NCI-H2107 (cell line): ENCODE measurements around the gene ART1.
"Not testable (repeated sequence)": the region's sequence is repeated elsewhere in the genome, so short reads cannot be mapped to it uniquely, and the experiment has no call there.

ENCODE experiments used
- DNase-seq: peaks from one replicate; lab custom pipeline; 2025; lab: John Stamatoyannopoulos, UW

Gene ART1

DNA sequence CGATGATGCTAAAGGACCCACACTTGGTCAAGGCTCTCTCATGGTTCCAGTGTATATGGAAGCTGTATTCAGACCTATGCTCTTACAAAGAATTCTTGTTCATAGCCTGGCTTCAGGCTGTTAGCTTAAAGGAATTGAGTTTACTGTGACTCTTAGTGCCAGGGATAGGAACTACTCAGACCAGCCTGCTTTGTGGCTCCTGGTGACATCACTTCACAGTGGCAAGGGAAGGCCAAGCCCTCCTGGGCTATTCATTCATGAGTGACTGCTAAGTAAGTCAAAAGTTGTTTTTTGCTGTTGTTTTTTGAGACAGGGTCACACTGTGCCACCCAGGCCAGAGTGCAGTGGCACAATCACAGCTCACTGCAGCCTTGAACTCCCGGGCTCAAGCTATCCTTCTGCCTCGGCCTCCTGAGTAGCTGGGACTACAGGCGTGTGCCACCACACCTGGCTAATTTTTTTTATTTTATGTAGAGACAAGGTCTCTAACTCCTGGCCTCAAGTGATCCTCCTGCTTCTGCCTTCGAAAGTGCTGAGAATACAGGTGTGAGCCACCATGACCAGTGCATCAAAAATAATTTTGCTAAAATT lies 12.8 kb upstream of the ART1 start:
- no peak for DNase-seq

DNA sequence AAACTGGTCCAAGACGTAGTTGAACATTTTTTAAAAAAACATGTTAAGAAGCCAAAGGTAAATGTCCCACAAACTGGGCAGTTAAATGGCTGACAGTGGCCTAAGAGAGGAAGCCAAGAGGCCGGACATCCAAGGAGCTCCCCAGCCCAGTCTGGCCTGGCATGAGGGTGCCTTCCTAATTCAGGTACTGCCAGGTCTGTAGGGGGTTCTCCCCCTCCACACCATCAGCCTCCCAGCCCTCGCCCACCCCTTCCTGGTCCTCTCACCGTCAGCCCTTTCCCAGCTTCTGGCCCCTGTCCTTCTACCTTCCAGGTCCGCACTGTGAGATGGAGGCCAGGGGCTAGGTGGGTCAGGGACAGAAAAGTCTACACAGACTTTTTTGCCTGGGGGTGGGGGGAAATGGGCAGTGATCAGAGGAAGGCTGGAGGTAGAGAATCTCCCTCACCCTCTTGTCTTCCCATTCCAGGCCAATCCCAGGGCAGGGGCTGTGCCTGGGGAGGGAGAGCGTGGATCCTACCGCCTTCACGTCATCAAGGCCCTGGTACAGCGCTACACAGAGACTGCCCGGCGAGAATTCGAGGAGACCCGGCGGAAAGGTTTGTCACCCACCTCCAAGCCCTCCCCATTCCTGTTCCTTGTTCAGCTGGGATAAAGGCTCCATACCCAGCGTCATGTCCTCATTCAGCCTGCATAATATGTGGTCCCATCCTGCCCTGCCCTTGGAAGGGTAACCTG lies 9.1 kb upstream of the ART1 start:
- DNase-seq = no peak

DNA sequence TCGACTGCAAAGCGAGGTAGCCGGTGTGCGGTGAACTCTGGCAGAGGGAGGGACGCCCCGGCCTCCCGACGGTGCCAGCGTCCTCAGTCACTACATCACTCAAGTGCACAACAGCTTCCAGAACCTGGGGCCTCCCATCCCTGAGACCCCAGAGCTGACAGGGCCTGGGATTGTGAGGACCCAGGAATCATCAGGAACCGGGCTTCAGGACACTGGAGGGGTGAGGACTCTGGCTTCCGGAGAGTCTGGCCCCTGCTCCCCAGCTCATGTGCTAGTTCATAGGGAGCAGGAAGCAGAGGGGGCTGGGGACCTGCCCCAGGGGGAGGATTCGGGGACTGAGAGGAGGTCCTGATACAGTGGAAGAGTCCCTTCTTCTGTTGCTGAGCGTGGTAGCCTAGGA lies 7.7 kb upstream of the ART1 start:
- no peak for DNase-seq

DNA sequence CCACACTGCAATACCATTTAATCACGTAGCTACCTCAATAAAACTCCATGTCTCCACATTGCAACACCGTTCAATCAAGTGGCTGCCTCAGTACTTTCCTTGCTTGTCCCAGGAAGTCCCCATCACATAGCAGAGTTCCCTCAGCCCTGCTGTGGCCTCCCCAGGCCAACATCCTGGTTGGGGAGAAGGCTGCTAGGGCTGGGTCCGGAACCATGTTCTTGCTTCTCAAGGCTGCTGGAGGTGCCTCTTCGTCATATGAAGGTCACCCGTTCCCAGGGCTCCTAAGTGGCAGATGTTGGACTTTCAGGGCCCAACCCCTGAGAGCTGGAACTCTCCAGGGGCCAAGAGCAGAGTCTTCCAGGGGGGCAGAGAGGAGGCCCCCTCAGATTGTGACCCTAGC lies 6.4 kb upstream of the ART1 start:
- no peak for DNase-seq

GRCh38 chr11:3639841-3640240 lies 5.1 kb upstream of the ART1 start:
- no peak for DNase-seq

GRCh38 chr11:3641191-3641590 lies 3.7 kb upstream of the ART1 start:
- DNase-seq = no peak

DNA sequence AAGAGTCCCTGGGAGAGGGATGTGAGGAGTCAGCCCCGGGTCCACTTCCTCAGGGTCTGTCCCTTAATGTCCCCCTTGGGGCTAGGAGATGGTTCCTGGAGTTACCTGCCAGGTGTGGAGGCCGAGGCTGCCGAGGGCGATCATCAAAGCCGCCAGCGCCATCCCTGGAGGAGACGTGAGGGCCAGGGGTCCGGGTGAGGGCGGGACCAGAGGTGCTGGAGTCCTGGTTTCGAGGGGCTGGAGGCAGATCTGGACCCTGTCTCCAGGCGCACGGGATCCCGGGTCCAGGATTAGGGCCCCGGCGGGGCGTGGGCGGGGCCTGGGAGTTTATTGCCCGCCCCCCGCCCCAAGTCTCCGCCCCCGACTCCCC lies 3.2 kb upstream of the ART1 start, which contains the start of gene ART5:
TSS of gene ART5 (minus strand) at position 292 of the 370 bp plus-strand sequence. CDS start at position 162, 130 bp downstream.
- no peak for DNase-seq

GRCh38 chr11:3642071-3642951 lies 2.6 kb upstream of the ART1 start:
- no peak for DNase-seq

DNA sequence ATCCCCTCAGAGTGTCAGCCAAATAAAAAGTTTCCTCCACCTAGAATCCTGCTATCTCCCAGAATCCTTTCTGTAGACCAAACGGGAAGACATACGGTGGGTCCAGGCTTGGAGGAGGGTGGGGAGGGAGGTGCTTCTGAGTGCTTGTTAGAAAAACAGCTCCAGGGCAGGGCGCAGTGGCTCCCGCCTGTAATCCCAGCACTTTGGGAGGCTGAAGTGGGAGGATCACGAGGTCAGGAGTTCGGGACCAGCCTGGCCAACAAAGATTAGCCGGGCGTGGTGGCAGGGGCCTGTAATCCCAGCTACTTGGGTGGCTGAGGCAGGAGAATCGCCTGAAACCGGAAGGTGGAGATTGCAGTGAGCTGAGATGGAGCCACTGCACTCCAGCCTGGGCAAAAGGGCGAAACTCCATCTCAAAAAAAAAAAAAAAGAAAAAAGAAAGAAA lies 1.8 kb upstream of the ART1 start:
- not testable (repeated sequence) for DNase-seq

- no peak for DNase-seq
Observed at GRCh38 chr11:3645552-3645951, 624 bp downstream of the ART1 start.

- DNase-seq = not testable (repeated sequence)
Observed at GRCh38 chr11:3648843-3649242, 3.9 kb downstream of the ART1 start.

GRCh38 chr11:3649374-3649773 lies 4.4 kb downstream of the ART1 start:
- DNase-seq = not testable (repeated sequence)

DNA sequence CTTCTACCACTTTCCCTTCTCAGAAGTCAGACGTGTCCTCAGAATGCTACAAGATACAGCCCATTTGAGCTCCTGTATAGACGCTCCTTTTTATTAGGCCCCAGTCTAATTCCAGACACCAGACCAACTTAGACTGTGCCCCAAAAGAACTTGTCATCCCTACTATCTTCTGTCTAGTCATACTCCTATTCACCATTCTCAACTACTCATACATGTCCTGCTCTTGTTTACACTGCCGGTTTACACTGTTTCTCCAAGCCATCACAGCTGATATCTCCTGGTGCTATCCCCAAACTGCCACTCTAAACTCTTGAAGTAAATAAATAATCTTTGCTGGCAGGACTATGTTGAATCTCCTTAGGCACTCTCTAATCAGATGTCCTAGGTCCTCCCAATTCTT lies 7.6 kb downstream of the ART1 start:
- DNase-seq = not testable (repeated sequence)

DNA sequence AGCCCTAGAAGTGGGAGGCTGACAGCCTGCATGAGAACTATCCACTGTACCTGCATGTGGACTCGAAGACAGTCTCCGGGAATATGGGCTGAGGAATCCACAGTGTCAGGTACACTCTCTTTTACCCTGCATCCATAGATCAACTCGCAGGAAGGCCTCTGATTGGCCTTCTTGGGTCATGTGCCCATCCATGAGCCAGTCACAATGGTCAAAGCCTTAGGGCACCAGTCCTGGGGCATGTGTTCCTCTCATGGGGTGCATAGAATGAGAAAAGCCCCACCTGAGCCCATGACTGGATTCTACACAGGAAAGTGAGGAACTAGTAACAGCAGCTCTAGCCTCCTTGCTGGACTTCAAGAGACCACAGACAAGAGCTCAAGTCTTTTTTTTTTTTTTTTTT lies 10.6 kb downstream of the ART1 start:
- DNase-seq = no peak

GRCh38 chr11:3657331-3657730 lies 12.4 kb downstream of the ART1 start:
- DNase-seq = not testable (repeated sequence)

- no peak for DNase-seq
Observed at GRCh38 chr11:3658252-3658651, 13.3 kb downstream of the ART1 start.

DNA sequence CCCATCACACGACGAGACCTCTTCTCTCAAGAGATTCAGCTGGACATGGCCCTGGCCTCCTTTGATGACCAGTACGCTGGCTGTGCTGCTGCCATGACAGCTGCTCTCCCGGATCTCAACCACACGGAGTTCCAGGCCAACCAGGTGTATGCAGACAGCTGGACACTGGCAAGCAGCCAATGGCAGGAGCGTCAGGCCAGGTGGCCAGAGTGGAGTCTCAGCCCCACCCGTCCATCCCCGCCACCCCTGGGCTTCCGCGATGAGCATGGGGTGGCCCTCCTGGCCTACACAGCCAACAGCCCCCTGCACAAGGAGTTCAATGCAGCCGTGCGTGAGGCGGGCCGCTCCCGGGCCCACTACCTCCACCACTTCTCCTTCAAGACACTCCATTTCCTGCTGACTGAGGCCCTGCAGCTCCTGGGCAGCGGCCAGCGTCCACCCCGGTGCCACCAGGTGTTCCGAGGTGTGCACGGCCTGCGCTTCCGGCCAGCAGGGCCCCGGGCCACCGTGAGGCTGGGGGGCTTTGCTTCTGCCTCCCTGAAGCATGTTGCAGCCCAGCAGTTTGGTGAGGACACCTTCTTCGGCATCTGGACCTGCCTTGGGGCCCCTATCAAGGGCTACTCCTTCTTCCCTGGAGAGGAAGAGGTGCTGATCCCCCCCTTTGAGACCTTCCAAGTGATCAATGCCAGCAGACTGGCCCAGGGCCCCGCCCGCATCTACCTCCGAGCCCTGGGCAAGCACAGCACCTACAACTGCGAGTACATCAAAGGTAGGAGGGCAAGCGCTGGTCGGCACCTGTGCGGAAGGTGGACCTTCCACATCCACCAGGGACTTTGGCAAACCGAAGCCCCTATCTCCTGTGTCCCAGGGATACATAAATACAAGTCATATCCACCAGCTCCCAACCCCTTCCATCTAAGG lies 14.9 kb downstream of the ART1 start:
- no peak for DNase-seq

- DNase-seq = no peak
Observed at GRCh38 chr11:3660960-3661359, 16.0 kb downstream of the ART1 start.

- no peak for DNase-seq
Observed at GRCh38 chr11:3662856-3663255, 17.9 kb downstream of the ART1 start.

GRCh38 chr11:3664032-3664630 lies 19.2 kb downstream of the ART1 start:
- DNase-seq = no peak

- DNase-seq = no peak
Observed at GRCh38 chr11:3665336-3666022, 20.6 kb downstream of the ART1 start.
